HepG2 (cell line): ENCODE measurements around the gene SMAD1. TPM values are rescaled to one million over a fixed set of nuclear protein-coding genes. Genes with fewer than 3 reads are reported as not detected.

Experiments used
- ATAC-seq: fragments of 200-7000 bp; cut with Tn5 transposase; 3 replicates; pipeline ENCODE4 v1.9.1; 2020; ENCODE audit warnings: mild to moderate bottlenecking, moderate library complexity
- BruUV-seq: library from RNA; stranded (reverse); fragments of 400-500 nt; replicated peaks from 2 replicates; lab custom pipeline; 2021; lab: Mats Ljungman, UMichigan
- CTCF ChIA-PET: fragments of 300-600 bp; formaldehyde crosslinking; extraction: SDS; loops from one replicate; lab custom pipeline; 2021; ENCODE audit warnings: low total read pairs, inconsistent platforms, low intra/inter-chr PET ratio; lab: Yijun Ruan, JAX
- POLR2A ChIA-PET: fragments of 350-600 bp; sonication (Branson Sonifier 250); formaldehyde crosslinking; loops from one replicate; lab custom pipeline; 2020; ENCODE audit warnings: antibody characterized with exemption, inconsistent platforms; lab: Yijun Ruan, JAX
- DNase-seq: peaks from one replicate; pipeline ENCODE4 v3.0.0-alpha.2; 2015; ENCODE audit warnings: low spot score
- FAIRE-seq: peaks from 3 replicates; lab custom pipeline; 2011; peaks lifted over from hg19 to GRCh38; lab: Jason Lieb, UNC
- H2AFZ ChIP-seq: one replicate; pipeline ENCODE4 v1.6.1; 2011; ENCODE audit warnings: low read length, inconsistent platforms
- H3K27ac ChIP-seq: fragments of 300-600 bp; 3 replicates; pipeline ENCODE4 v1.8.0; 2011; ENCODE audit warnings: mixed run types, mild to moderate bottlenecking, mixed read lengths, low read length, inconsistent platforms; ENCODE audit not compliant: insufficient read depth; ENCODE audit errors: extremely low read length
- H3K27me3 ChIP-seq, 2 experiments: fragments of 200-600 bp in 1 of 2; 2 replicates in 1 of 2; 3 replicates in 1 of 2; pipeline versions ENCODE4 v1.6.0 to v1.8.0; 2011; ENCODE audit warnings: low read length in 2 of 2, mild to moderate bottlenecking in 2 of 2, moderate library complexity in 2 of 2, inconsistent platforms in 1 of 2; ENCODE audit not compliant: insufficient read depth in 2 of 2, control insufficient read depth in 1 of 2
- H3K36me3 ChIP-seq, 2 experiments: fragments of 200-600 bp in 1 of 2; replicated peaks in 1 of 2; 2 replicates in 1 of 2; 3 replicates in 1 of 2; pipeline versions ENCODE4 v1.5.1 to v1.8.0; 2011; ENCODE audit warnings: low read length in 2 of 2, inconsistent platforms in 1 of 2; ENCODE audit not compliant: insufficient read depth in 2 of 2, control insufficient read depth in 1 of 2
- H3K4me1 ChIP-seq: 2 replicates; pipeline ENCODE4 v1.5.1; 2012; ENCODE audit warnings: low read length, inconsistent platforms; ENCODE audit not compliant: insufficient read depth
- H3K4me2 ChIP-seq: 2 replicates; pipeline ENCODE4 v1.6.0; 2011; ENCODE audit warnings: low read depth, low read length, inconsistent platforms
- H3K4me3 ChIP-seq, 3 experiments: fragments of 200-600 bp in 1 of 3; sonication (generic), shearing (Covaris generic) in 1 of 3; replicated peaks in 1 of 3; 2 replicates each; pipeline ENCODE4 v1.5.1; 2011 to 2016; ENCODE audit warnings: low read length in 3 of 3, inconsistent platforms in 2 of 3, low read depth in 2 of 3, mild to moderate bottlenecking in 2 of 3, control low read depth in 1 of 3, mixed read lengths in 1 of 3; ENCODE audit not compliant: insufficient read depth in 1 of 3
- H3K79me2 ChIP-seq: one replicate; pipeline ENCODE4 v1.6.1; 2011; ENCODE audit warnings: low read length, inconsistent platforms; ENCODE audit not compliant: insufficient read depth
- H3K9ac ChIP-seq: 2 replicates; pipeline ENCODE4 v1.6.0; 2011; ENCODE audit warnings: mild to moderate bottlenecking, low read depth, low read length, inconsistent platforms; ENCODE audit not compliant: insufficient read depth
- H3K9me3 ChIP-seq: 2 replicates; pipeline ENCODE4 v1.5.1; 2012; ENCODE audit warnings: mild to moderate bottlenecking, low read length
- H4K20me1 ChIP-seq: 2 replicates; pipeline ENCODE4 v1.6.0; 2011; ENCODE audit warnings: inconsistent platforms, mild to moderate bottlenecking, low read length, moderate library complexity; ENCODE audit not compliant: insufficient read depth
- AGO2 ChIP-seq: fragments of 200-400 bp; formaldehyde crosslinking; optimal IDR thresholded peaks from 2 replicates; pipeline ENCODE3; 2017; ENCODE audit warnings: mild to moderate bottlenecking, low read depth, low read length, moderate library complexity
- ARID2 ChIP-seq: sonication (generic); formaldehyde crosslinking; IDR thresholded peaks from 2 replicates; pipeline ENCODE4 v1.8.1; 2022; ENCODE audit warnings: mild to moderate bottlenecking, missing genetic modification reagents, borderline replicate concordance
- ARNT ChIP-seq: fragments of 450-650 bp; IDR thresholded peaks from 2 replicates; pipeline ENCODE4 v1.6.1; 2017
- FOXK2 ChIP-seq: fragments of 450-650 bp; IDR thresholded peaks from 2 replicates; pipeline ENCODE4 v1.6.1; 2016
- JUN ChIP-seq: sonication (generic); formaldehyde crosslinking; IDR thresholded peaks from 2 replicates; pipeline ENCODE4 v1.4.0; 2020; ENCODE audit warnings: mild to moderate bottlenecking, missing genetic modification reagents
- JUNB ChIP-seq: sonication (generic); formaldehyde crosslinking; IDR thresholded peaks from 2 replicates; pipeline ENCODE4 v1.8.0; 2022; ENCODE audit warnings: missing genetic modification reagents, mild to moderate bottlenecking, borderline replicate concordance
- KLF11 ChIP-seq: IDR thresholded peaks from 2 replicates; pipeline ENCODE4 v1.6.1; 2016; ENCODE audit warnings: missing compliant biosample characterization
- MED13 ChIP-seq: sonication (generic); formaldehyde crosslinking; IDR thresholded peaks from 2 replicates; pipeline ENCODE4 v1.5.0; 2020; ENCODE audit warnings: missing genetic modification reagents
- POGK ChIP-seq: sonication (generic); formaldehyde crosslinking; conservative IDR thresholded peaks from 2 replicates; pipeline ENCODE4 v1.8.0; 2022; ENCODE audit warnings: mild to moderate bottlenecking, moderate library complexity, missing genetic modification reagents
- STAG1 ChIP-seq: sonication (generic); formaldehyde crosslinking; IDR thresholded peaks from 2 replicates; pipeline ENCODE4 v1.4.0; 2020; ENCODE audit warnings: missing genetic modification reagents
- TEF ChIP-seq: sonication (generic); formaldehyde crosslinking; IDR thresholded peaks from 2 replicates; pipeline ENCODE4 v1.5.0; 2020; ENCODE audit warnings: missing genetic modification reagents
- ZNF256 ChIP-seq: sonication (generic); formaldehyde crosslinking; conservative IDR thresholded peaks from 2 replicates; pipeline ENCODE4 v1.4.0; 2020; ENCODE audit warnings: missing genetic modification reagents
- ZNF281 ChIP-seq: sonication (generic); formaldehyde crosslinking; IDR thresholded peaks from 2 replicates; pipeline ENCODE4 v1.4.0; 2020; ENCODE audit warnings: missing genetic modification reagents, borderline replicate concordance
- ZNF569 ChIP-seq: sonication (generic); formaldehyde crosslinking; IDR thresholded peaks from 2 replicates; pipeline ENCODE4 v1.5.0; 2020; ENCODE audit warnings: mild to moderate bottlenecking, missing genetic modification reagents, moderate library complexity, borderline replicate concordance
- ZNF598 ChIP-seq: sonication (generic); formaldehyde crosslinking; IDR thresholded peaks from 2 replicates; pipeline ENCODE4 v1.5.1; 2020; ENCODE audit warnings: mild to moderate bottlenecking, missing genetic modification reagents, borderline replicate concordance
- ZNF670 ChIP-seq: sonication (generic); formaldehyde crosslinking; IDR thresholded peaks from 2 replicates; pipeline ENCODE4 v1.8.0; 2022; ENCODE audit warnings: mild to moderate bottlenecking, missing genetic modification reagents, borderline replicate concordance
- ZXDC ChIP-seq: sonication (generic); formaldehyde crosslinking; IDR thresholded peaks from 2 replicates; pipeline ENCODE4 v1.5.0; 2020; ENCODE audit warnings: mild to moderate bottlenecking, missing genetic modification reagents
- WGBS: methylation state at CpG from one replicate; pipeline ENCODE4 v1.1.6; 2017; ENCODE audit warnings: low lambda C conversion rate; 5-methylcytosine and 5-hydroxymethylcytosine counted together
- in situ Hi-C: cut with HindIII; loops from 2 replicates; pipeline ENCODE4 v1.10.0; 2017; ENCODE audit warnings: low pct_unique_long_range_greater_than_20kb; ENCODE audit not compliant: extremely low pct_ligation_motif_present
- intact Hi-C: fragments of 100-400 bp; cut with micrococcal nuclease; formaldehyde crosslinking; loops from one replicate; pipeline ENCODE4 v1.10.0; 2022; ENCODE audit not compliant: unreplicated experiment
- polyA plus RNA-seq, 8 experiments: library from polyadenylated mRNA; depleted of rRNA in 3 of 8; stranded (reverse) in 7 of 8; unstranded in 1 of 8; fragments of >200 nt; fragmentation: Illumina TruSeq in 4 of 8; extraction: Trizol in 4 of 8; gene quantifications; 2 replicates each; pipeline versions ENCODE4 v1.2.1 to v1.2.3, GENCODE V29; 2011 to 2016; ENCODE audit warnings: low read depth in 4 of 8, missing spikeins in 1 of 8, mixed read lengths in 1 of 8; ENCODE audit not compliant: insufficient read depth in 1 of 8
- total RNA-seq, 5 experiments: library from RNA; depleted of rRNA; stranded (reverse); fragments of >200 nt; fragmentation: Illumina TruSeq; extraction: Trizol; gene quantifications; 2 replicates each; pipeline ENCODE4 v1.2.3, GENCODE V29; 2016; ENCODE audit warnings: low read depth in 1 of 5

Gene SMAD1
- total and polyA plus RNA-seq, 2 of the 13 experiments (the other 11 are each of a cell fraction or from before 2014, with no cell fraction given): 12.7 to 16.6 TPM

- no peak overlapping the region for H3K4me3 ChIP-seq
- CTCF ChIA-PET: no interaction called here
- DNase-seq (no peak), ATAC-seq (no peak), FAIRE-seq (no peak)
- no TSS peak for BruUV-seq
- H3K9ac ChIP-seq: no peak overlapping the region
- H3K4me2 ChIP-seq: no peak overlapping the region
- intact Hi-C loops: no loop called here
- no peaks in the 10 kb centered on the region for H3K27me3 ChIP-seq
- no peak overlapping the region for H2AFZ ChIP-seq
- no peaks in the 10 kb centered on the region for H3K4me1 ChIP-seq
- H3K9me3 ChIP-seq: no peaks in the 10 kb centered on the region
- H4K20me1 ChIP-seq: no peaks in the 10 kb centered on the region
- 100% methylated on average over 1 of the region's 1 CpG for WGBS
- no peak overlapping the region for H3K27ac ChIP-seq
- H3K79me2 ChIP-seq: no peaks in the 10 kb centered on the region
- no peak for TF ChIP-seq ARNT
- no peak for TF ChIP-seq ZNF670
- no peak for TF ChIP-seq FOXK2
- TF ChIP-seq ZXDC (CRISPR knock-in tag): no peak
- TF ChIP-seq ZNF598: no peak
- TF ChIP-seq AGO2: no peak
- no peak for TF ChIP-seq ZNF281
- TF ChIP-seq MED13 (CRISPR knock-in tag): no peak
- TF ChIP-seq ARID2 (CRISPR knock-in tag): no peak
- no peak for TF ChIP-seq KLF11 (CRISPR knock-in tag)
- no peak for TF ChIP-seq ZNF569 (CRISPR knock-in tag)
- no peak for TF ChIP-seq JUNB
- no peak for TF ChIP-seq JUN
- no peak for TF ChIP-seq POGK (CRISPR knock-in tag)
- no peak for TF ChIP-seq TEF (CRISPR knock-in tag)
- no peak for TF ChIP-seq ZNF256 (CRISPR knock-in tag)
- no peak for TF ChIP-seq STAG1
- H3K36me3 ChIP-seq: no peaks in the 10 kb centered on the region
- POLR2A ChIA-PET: no interaction called here
- in situ Hi-C loops: no loop called here
These were observed 43.7 kb downstream of the SMAD1 start for GRCh38 chr4:145525291-145525740.
